Tibial nerve (tissue), 4 donors: ENCODE results near the gene NTM.

Experiments
- CTCF ChIP-seq, 5 experiments: fragments of 200-600 bp in 3 of 5; fragments of 450-650 bp in 2 of 5; sonication (generic) in 3 of 5; IDR thresholded peaks; one replicate each; pipeline ENCODE4 v1.5.1; 2016 to 2019; ENCODE audit warnings: antibody characterized with exemption in 5 of 5, mild to moderate bottlenecking in 3 of 5, moderate library complexity in 2 of 5
- EP300 ChIP-seq, 2 donors: sonication (generic); formaldehyde crosslinking; IDR thresholded peaks; one replicate each; pipeline ENCODE4 v1.6.1; 2017; ENCODE audit warnings: antibody characterized with exemption in 2 of 2, mild to moderate bottlenecking in 1 of 2
- POLR2A ChIP-seq, 2 donors: fragments of 450-650 bp; IDR thresholded peaks; one replicate each; pipeline ENCODE4 v1.6.1; 2017; ENCODE audit warnings: antibody characterized with exemption in 2 of 2, mild to moderate bottlenecking in 2 of 2, moderate library complexity in 2 of 2

GRCh38 chr11:131829725-131830124 lies 459.3 kb downstream of the NTM start:
- TF ChIP-seq CTCF (IDR thresholded peaks at IDR 0.05) (no peak), POLR2A (IDR thresholded peaks at IDR 0.05) (no peak), EP300 (IDR thresholded peaks at IDR 0.05) (no peak)
